Lower lobe of right lung (tissue), 2 donors: Measurements from ENCODE around the gene SYCP3. TPM values are rescaled to one million over a fixed set of nuclear protein-coding genes. Genes with fewer than 3 reads are reported as not detected.
"Not testable (repeated sequence)": the region's sequence is repeated elsewhere in the genome, so short reads cannot be mapped to it uniquely, and the experiment has no call there.

Experiments
- ATAC-seq, 2 donors: fragments of 200-7000 bp; cut with Tn5 transposase; one replicate each; pipeline ENCODE4 v1.9.1; 2020 to 2022; ENCODE audit warnings: mild to moderate bottlenecking in 2 of 2, moderate library complexity in 2 of 2
- DNase-seq: peaks from one replicate; pipeline ENCODE4 v3.0.0-alpha.2; 2020
- H3K27ac ChIP-seq: fragments of 200-600 bp; one replicate; pipeline ENCODE4 v1.8.0; 2022
- H3K27me3 ChIP-seq: fragments of 200-600 bp; one replicate; pipeline ENCODE4 v1.8.0; 2022; ENCODE audit warnings: low read depth
- H3K36me3 ChIP-seq: fragments of 200-600 bp; one replicate; pipeline ENCODE4 v1.8.0; 2022; ENCODE audit warnings: mild to moderate bottlenecking
- H3K4me1 ChIP-seq: fragments of 200-600 bp; one replicate; pipeline ENCODE4 v1.8.0; 2022
- H3K4me3 ChIP-seq: fragments of 200-600 bp; one replicate; pipeline ENCODE4 v1.8.0; 2022; ENCODE audit warnings: mild to moderate bottlenecking
- H3K9me3 ChIP-seq: fragments of 200-600 bp; one replicate; pipeline ENCODE4 v1.8.0; 2022
- CTCF ChIP-seq: fragments of 200-600 bp; IDR thresholded peaks from one replicate; pipeline ENCODE4 v1.8.0; 2022; ENCODE audit warnings: antibody characterized with exemption, mild to moderate bottlenecking
- intact Hi-C: fragments of 100-400 bp; cut with DNase I; formaldehyde crosslinking; loops from one replicate; pipeline ENCODE4 v1.11.0; 2022
- total RNA-seq: library from RNA; stranded (reverse); fragmentation: NEBNext Ultra II Directional; extraction: Animal tissue kit (Norgen Biotek cat#: 25700); gene quantifications from one replicate; pipeline ENCODE4 v1.2.1, GENCODE V29; 2021
- donor health status: DM: no; HTN: yes; CAD: no; lungs with severe emphysema.

The SYCP3 gene
- total RNA-seq, 1 donor from 2014 or later, result 0.71 TPM

DNA sequence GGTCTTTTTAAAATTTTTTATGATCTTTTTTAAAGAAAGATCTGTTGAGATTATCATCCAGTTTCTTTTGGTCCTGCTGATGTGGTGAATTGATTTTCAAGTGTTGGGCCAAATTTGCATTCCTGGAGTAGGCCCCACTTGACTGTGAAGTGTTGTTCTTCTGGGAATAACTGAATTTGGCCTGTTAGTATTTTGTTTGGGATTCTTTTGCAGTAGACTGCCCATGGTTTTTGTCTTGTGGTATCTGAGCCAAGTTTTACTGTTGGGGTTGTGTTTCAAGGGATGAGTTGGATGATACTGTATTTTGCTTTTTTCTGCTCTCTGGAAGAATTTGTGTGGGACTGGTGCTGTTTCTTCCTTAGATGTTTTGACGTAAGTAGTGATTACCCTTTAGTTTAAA, 4.0 kb upstream of the SYCP3 start:
- peak overlapping the region; percentile 2 for H3K27ac ChIP-seq
- peaks cover 78% of the 10 kb centered on the region for H3K36me3 ChIP-seq
- no peaks in the 10 kb centered on the region for H3K27me3 ChIP-seq
- H3K9me3 ChIP-seq, result no peaks in the 10 kb centered on the region
- intact Hi-C loops, result no loop called here
- DNase-seq, result no peak
- H3K4me3 ChIP-seq, result no peak overlapping the region
- no peak for TF ChIP-seq CTCF
- no peak for ATAC-seq
- no peaks in the 10 kb centered on the region for H3K4me1 ChIP-seq

DNA sequence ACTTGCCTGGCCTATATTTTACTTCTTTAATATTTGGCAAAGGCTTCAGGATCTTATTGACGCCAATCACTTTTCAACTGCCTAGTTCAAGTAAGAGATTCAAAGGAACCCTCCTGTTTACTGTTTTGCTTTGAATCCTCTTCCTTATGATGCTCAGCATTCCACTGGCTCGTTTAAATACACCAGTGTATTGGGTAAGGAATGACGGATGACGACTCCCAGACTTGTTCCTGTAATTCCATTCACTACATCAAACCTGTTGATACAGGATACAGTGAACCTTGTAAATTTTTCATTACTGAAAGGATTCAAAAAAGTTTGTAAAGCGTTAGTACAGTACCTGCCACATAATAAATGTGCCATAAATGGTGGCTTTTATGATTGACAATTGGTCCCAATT, 1.7 kb upstream of the SYCP3 start:
- Histone ChIP-seq H3K4me3 (no peak overlapping the region), H3K27me3 (no peaks in the 10 kb centered on the region), H3K4me1 (no peaks in the 10 kb centered on the region), H3K36me3 (peaks cover 69% of the 10 kb centered on the region), H3K9me3 (no peaks in the 10 kb centered on the region), H3K27ac (no peak overlapping the region)
- intact Hi-C loops, result no loop called here
- ATAC-seq (no peak), DNase-seq (no peak)
- no peak for TF ChIP-seq CTCF

GRCh38 chr12:101740566-101740965, 1.3 kb upstream of the SYCP3 start:
- peaks cover 65% of the 10 kb centered on the region for H3K36me3 ChIP-seq
- no peaks in the 10 kb centered on the region for H3K27me3 ChIP-seq
- no peak for TF ChIP-seq CTCF
- no peaks in the 10 kb centered on the region for H3K4me1 ChIP-seq
- DNase-seq, result no peak
- no peak for ATAC-seq
- H3K4me3 ChIP-seq, result no peak overlapping the region
- H3K27ac ChIP-seq, result no peak overlapping the region
- no peaks in the 10 kb centered on the region for H3K9me3 ChIP-seq
- intact Hi-C loops, result no loop called here

DNA sequence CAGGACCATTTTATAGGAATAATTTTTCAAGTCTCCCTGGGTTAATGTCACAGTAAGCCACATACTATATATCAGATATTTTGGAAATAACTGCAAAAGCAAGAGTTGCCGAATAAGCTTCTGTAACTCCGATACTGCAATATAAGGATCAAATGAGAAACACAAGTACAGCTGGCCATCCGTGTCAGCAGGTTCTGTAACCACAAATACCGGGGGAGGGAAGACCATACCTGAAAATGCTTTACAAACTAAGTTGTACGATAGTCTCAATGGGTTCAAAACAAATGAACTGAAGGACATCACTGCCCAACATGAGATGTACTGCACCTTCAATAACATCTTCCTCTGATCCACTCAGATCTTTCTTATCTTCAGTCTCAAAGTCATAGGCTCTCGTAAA, 1.8 kb downstream of the SYCP3 start:
- no peak for DNase-seq
- Histone ChIP-seq H3K27ac (no peak overlapping the region), H3K4me3 (no peak overlapping the region), H3K36me3 (peaks cover 52% of the 10 kb centered on the region), H3K27me3 (no peaks in the 10 kb centered on the region), H3K4me1 (no peaks in the 10 kb centered on the region), H3K9me3 (no peaks in the 10 kb centered on the region)
- no peak for ATAC-seq
- TF ChIP-seq CTCF, result no peak
- intact Hi-C loops, result no loop called here

DNA sequence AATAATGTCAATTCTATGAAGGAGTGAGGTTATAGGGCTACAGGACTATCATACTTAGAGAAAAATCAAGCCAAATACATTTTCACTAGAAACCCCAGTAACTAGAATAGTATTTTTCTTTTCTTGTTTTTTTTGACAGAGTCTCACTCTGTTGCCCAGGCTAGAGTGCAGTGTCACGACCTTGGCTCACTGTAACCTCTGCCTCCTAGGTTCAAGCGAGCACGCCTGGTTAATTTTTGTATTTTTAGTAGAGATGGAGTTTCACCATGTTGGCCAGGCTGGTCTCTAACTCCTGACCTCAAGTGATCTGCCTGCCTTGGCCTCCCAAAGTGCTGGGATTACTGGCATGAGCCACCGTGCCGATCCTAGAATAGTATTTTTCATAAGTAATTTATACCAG, 4.8 kb downstream of the SYCP3 start:
- H3K9me3 ChIP-seq, ATAC-seq, intact Hi-C loops, H3K27me3 ChIP-seq, DNase-seq, H3K4me1 ChIP-seq, H3K4me3 ChIP-seq, H3K27ac ChIP-seq: not testable (repeated sequence)
- H3K36me3 ChIP-seq, result peaks cover 67% of the 10 kb centered on the region

DNA sequence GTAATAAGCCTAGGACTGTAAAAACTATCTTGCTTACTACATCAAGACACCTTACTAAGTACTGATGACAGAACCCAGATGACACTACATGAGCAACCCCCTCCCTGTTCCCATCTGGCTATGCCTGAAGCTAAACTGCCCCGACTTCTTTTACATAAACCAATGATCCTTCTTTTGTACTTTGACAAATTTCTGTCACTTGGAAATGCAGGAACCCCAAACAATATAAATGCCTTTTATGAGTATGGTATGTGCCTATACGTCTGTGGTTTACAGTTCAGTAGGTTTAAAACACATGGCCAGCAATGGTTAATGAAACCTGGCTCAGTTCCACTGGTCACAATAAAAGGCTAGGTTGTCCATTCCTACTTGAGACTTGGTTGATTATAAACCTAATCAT, 6.1 kb downstream of the SYCP3 start:
- ATAC-seq, result no peak
- Histone ChIP-seq H3K9me3 (no peaks in the 10 kb centered on the region), H3K27me3 (no peaks in the 10 kb centered on the region), H3K36me3 (peaks cover 66% of the 10 kb centered on the region), H3K4me1 (no peaks in the 10 kb centered on the region), H3K4me3 (no peak overlapping the region), H3K27ac (no peak overlapping the region)
- intact Hi-C loops, result no loop called here
- no peak for DNase-seq
- TF ChIP-seq CTCF, result no peak
